HepG2 (cell line): ENCODE measurements around the gene SH3YL1. TPM values are rescaled to one million over a fixed set of nuclear protein-coding genes. Genes with fewer than 3 reads are reported as not detected.

Experiments
- BRD4 ChIP-seq: sonication (generic); formaldehyde crosslinking; IDR thresholded peaks from 2 replicates; pipeline ENCODE4 v1.4.0; 2020; ENCODE audit warnings: missing genetic modification reagents
- EHMT2 ChIP-seq: fragments of 200-600 bp; sonication (generic); IDR thresholded peaks from 2 replicates; pipeline ENCODE4 v1.7.0; 2017; ENCODE audit warnings: antibody characterized with exemption, low read depth, low read length, borderline replicate concordance
- GMEB1 ChIP-seq: sonication (generic); formaldehyde crosslinking; IDR thresholded peaks from 2 replicates; pipeline ENCODE4 v1.5.1; 2020; ENCODE audit warnings: missing genetic modification reagents, mild to moderate bottlenecking, borderline replicate concordance
- HDAC6 ChIP-seq: fragments of 200-600 bp; sonication (generic); IDR thresholded peaks from 2 replicates; pipeline ENCODE4 v1.7.0; 2017; ENCODE audit warnings: mild to moderate bottlenecking, antibody characterized with exemption, low read length, low read depth
- IRX3 ChIP-seq: sonication (generic); formaldehyde crosslinking; IDR thresholded peaks from 2 replicates; pipeline ENCODE4 v1.8.1; 2023; ENCODE audit warnings: mild to moderate bottlenecking, low read depth, missing genetic modification reagents, borderline replicate concordance
- KDM3A ChIP-seq: IDR thresholded peaks from 2 replicates; pipeline ENCODE4 v1.6.1; 2018; ENCODE audit warnings: low read depth, missing compliant biosample characterization
- PITX1 ChIP-seq: sonication (generic); formaldehyde crosslinking; IDR thresholded peaks from 2 replicates; pipeline ENCODE4 v1.5.1; 2020; ENCODE audit warnings: mild to moderate bottlenecking, missing genetic modification reagents
- RAD51 ChIP-seq: fragments of 450-650 bp; IDR thresholded peaks from 2 replicates; pipeline ENCODE4 v1.6.1; 2016; ENCODE audit warnings: borderline replicate concordance
- RELA ChIP-seq: sonication (generic); formaldehyde crosslinking; IDR thresholded peaks from 2 replicates; pipeline ENCODE4 v1.4.0; 2020; ENCODE audit warnings: missing genetic modification reagents
- SIX1 ChIP-seq: sonication (generic); formaldehyde crosslinking; IDR thresholded peaks from 2 replicates; pipeline ENCODE4 v1.4.0; 2020; ENCODE audit warnings: missing genetic modification reagents, borderline replicate concordance
- ZFP82 ChIP-seq: sonication (generic); formaldehyde crosslinking; IDR thresholded peaks from 2 replicates; pipeline ENCODE4 v1.5.1; 2020; ENCODE audit warnings: mild to moderate bottlenecking, missing genetic modification reagents, borderline replicate concordance
- ZNF207 ChIP-seq: fragments of 450-650 bp; IDR thresholded peaks from 2 replicates; pipeline ENCODE4 v1.6.1; 2016; ENCODE audit warnings: antibody characterized with exemption, borderline replicate concordance
- ZNF230 ChIP-seq: sonication (generic); formaldehyde crosslinking; IDR thresholded peaks from 2 replicates; pipeline ENCODE4 v1.4.0; 2020; ENCODE audit warnings: mild to moderate bottlenecking, missing genetic modification reagents
- ZNF615 ChIP-seq: sonication (generic); formaldehyde crosslinking; IDR thresholded peaks from 2 replicates; pipeline ENCODE4 v1.5.0; 2020; ENCODE audit warnings: mild to moderate bottlenecking, missing genetic modification reagents, borderline replicate concordance
- ZNF775 ChIP-seq: sonication (generic); formaldehyde crosslinking; IDR thresholded peaks from 2 replicates; pipeline ENCODE4 v1.4.0; 2020; ENCODE audit warnings: missing genetic modification reagents, mild to moderate bottlenecking, moderate library complexity, borderline replicate concordance
- ZNF780A ChIP-seq: sonication (generic); formaldehyde crosslinking; IDR thresholded peaks from 2 replicates; pipeline ENCODE4 v1.8.0; 2022; ENCODE audit warnings: mild to moderate bottlenecking, missing genetic modification reagents, moderate library complexity
- polyA plus RNA-seq, 8 experiments: library from polyadenylated mRNA; depleted of rRNA in 3 of 8; stranded (reverse) in 7 of 8; unstranded in 1 of 8; fragments of >200 nt; fragmentation: Illumina TruSeq in 4 of 8; extraction: Trizol in 4 of 8; gene quantifications; 2 replicates each; pipeline versions ENCODE4 v1.2.1 to v1.2.3, GENCODE V29; 2011 to 2016; ENCODE audit warnings: low read depth in 4 of 8, missing spikeins in 1 of 8, mixed read lengths in 1 of 8; ENCODE audit not compliant: insufficient read depth in 1 of 8
- total RNA-seq, 5 experiments: library from RNA; depleted of rRNA; stranded (reverse); fragments of >200 nt; fragmentation: Illumina TruSeq; extraction: Trizol; gene quantifications; 2 replicates each; pipeline ENCODE4 v1.2.3, GENCODE V29; 2016; ENCODE audit warnings: low read depth in 1 of 5

SH3YL1 gene
- total and polyA plus RNA-seq, 2 of the 13 experiments (the other 11 are each of a cell fraction or from before 2014, with no cell fraction given): 13.0 to 48.2 TPM

GRCh38 chr2:249538-250042 is 14.2 kb downstream of the SH3YL1 start (continued):
- no peak for TF ChIP-seq RAD51
- TF ChIP-seq ZFP82: no peak
- no peak for TF ChIP-seq ZNF207
- TF ChIP-seq RELA (CRISPR knock-in tag): no peak
- no peak for TF ChIP-seq HDAC6
- TF ChIP-seq PITX1 (CRISPR knock-in tag): peak; percentile 97
- TF ChIP-seq KDM3A (CRISPR knock-in tag): peak; percentile 66; the same call in 1 of the 2 replicates
- peak; percentile 68; the same call in 1 of the 2 replicates for TF ChIP-seq GMEB1 (CRISPR knock-in tag)
- no peak for TF ChIP-seq ZNF775 (CRISPR knock-in tag)
- TF ChIP-seq EHMT2: no peak
- TF ChIP-seq ZNF615 (CRISPR knock-in tag): no peak
- no peak for TF ChIP-seq IRX3 (CRISPR knock-in tag)
- TF ChIP-seq ZNF780A: peak; percentile 61; the same call in 1 of the 2 replicates
- TF ChIP-seq SIX1 (CRISPR knock-in tag): peak; percentile 68; the same call in 1 of the 2 replicates
- 0 out of 2 replicates have a peak, but pooled peaks have one; percentile 68 for TF ChIP-seq BRD4 (CRISPR knock-in tag)
- TF ChIP-seq ZNF230 (CRISPR knock-in tag): peak; percentile 71
